GM18861 (cell line): ENCODE measurements around the gene MDFI.

Experiments
- ATAC-seq: cut with Tn5 transposase; IDR thresholded peaks from one replicate; pipeline ENCODE4 v1.9.1; 2021; ENCODE audit not compliant: unreplicated experiment

Gene MDFI

GRCh38 chr6:41633056-41633634 lies 5.1 kb upstream of the MDFI start:
- ATAC-seq, result no peak

DNA sequence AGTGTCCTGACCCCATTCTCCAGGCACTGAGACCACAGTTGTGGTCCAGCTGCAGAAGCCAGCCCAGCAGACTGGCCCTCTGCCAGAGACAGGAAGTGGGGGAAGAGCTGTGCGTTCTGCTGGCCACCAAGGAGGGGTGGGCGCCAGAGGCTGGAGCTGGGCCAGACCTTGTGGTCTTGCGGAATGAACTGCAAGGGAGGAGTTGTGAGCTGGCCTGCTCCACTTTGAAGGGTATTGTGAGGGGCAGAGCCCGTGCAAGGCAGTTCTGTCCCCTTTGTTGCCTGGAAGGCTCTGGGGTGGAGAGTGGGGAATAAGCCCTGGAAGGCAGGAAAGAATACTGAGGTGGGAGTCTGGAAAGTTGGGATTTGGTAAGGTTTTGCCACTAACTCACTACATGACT lies 3.6 kb upstream of the MDFI start:
- ATAC-seq, result no peak

- no peak for ATAC-seq
These were observed 2.9 kb upstream of the MDFI start for GRCh38 chr6:41635365-41635764.

GRCh38 chr6:41636833-41637193 lies 1.5 kb upstream of the MDFI start:
- no peak for ATAC-seq

DNA sequence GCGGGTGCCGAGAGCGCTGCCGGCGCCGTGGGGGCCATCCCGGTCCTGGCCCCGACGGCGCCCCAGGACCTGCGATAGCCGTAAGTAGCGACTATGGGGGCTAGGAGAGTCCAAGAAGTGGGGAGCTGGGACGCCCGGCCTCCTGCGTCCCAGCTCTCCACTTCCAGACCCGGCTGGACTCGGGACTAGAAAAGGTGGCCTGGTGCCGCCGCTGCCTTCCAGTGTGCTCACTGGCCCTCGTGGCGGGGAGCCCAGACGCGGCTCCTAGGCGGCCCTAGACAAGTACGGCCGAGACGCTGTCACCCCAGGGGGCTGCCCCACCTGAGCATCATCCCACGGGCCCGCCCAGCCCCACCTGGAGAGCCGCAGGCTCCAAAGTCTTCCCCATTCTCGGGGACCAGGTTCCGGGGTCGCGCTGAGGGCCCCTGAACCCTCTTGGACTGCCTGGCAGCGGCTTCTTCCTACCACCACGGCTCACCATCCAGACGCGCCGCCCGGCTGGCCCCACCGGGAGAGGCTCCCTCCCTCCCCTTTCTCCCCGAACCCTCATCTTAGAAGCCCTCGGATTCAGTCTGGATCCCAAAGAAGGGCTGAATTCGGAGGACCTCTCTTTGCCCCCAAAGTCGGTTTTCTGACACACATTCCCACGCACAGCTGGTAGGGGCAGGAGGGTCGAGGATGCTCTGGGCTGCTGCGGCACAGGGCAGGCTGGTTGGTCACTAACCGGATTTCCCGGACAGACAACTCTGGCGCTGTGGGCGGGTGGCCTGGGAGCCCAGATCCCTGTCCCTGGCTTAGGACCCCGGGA lies 870 bp upstream of the MDFI start:
- no peak for ATAC-seq

DNA sequence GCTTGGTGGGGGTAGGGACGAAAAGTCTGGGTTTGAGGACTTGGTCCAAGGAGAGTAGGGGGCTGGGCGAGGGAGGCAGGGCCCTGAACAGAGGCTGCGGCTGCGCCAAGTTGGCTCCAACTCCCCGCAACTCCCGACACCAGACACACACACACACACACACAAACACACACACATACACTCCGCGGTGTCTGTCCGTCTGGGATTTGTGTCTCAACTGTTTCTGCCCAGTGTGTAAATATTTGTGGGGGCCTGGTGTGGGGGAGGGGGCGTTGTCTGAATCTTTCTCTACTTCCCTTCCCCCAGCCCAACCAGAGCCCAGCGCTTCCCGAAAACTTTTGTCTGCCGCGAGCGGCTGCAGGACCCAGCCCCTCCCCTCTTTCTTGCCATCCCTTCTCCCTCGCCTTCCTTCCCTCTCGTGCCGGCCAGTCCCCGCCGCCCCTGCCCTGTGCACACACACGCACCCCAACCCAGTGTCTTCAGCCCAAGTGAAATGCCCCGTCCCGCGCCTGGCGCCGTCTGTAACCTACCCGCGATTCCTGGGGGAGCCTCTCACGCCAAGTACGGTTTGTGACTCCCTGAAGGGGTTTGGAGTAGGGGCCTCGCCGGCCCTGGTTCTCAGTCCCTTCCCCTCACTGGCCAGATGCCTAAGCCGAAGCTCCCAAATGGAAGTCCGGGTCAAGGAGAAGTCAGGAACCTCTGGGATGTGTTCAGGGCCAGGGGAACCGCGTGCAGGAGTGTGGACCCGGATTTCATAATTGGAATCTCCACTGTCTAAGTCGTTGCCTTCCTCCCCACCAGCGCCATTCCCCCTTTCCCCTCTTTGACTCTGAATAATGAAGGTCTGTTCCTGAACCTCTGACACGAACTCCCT lies 904 bp downstream of the MDFI start:
- no peak for ATAC-seq

DNA sequence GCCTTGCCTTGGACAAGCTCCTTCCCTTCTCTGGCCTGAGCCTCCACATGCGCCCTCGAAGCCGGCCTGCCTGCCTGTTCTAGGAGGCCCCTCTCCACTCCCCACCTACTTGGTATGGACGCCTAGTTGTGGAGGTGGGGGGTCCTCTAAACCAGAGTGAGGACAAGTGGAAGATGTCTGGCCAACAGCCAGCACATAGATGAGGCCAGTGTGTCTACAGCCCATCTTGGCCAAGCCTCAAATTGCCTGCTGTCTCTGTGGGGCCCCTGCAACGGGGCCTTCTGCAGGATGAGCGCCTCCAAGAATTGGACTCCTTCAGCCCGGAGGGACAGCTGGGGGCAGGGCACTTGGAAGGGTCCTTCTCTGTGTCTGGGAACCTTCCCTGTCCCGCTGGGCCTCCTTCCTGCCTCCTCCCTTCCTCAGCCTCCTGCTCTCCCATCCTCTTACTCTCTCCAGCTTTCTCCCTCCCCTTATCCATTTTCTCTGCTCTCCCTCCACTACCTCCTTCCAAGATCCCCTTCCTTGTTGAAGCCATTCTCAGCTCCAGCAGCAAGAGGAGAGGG lies 1.6 kb downstream of the MDFI start:
- ATAC-seq, result no peak

DNA sequence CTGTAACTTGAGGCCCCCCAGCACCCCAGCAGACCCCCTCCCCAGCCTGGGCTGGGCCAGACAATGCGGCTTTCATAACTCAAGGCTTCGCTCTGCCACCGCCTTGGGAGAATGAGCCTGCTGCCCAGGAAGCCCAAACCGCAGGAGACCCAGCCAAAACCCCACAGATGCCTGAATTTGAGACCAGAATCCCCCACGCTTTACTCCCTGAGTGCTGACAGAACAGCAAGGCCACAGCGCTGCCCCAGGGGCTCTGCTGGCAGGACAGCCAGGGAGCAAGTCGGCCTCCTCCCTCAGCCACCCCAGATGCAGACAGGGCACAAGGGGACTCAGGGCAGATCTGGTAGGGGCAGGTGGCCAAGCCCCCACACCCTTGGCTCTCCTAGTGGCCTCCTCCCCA lies 2.2 kb downstream of the MDFI start:
- no peak for ATAC-seq

DNA sequence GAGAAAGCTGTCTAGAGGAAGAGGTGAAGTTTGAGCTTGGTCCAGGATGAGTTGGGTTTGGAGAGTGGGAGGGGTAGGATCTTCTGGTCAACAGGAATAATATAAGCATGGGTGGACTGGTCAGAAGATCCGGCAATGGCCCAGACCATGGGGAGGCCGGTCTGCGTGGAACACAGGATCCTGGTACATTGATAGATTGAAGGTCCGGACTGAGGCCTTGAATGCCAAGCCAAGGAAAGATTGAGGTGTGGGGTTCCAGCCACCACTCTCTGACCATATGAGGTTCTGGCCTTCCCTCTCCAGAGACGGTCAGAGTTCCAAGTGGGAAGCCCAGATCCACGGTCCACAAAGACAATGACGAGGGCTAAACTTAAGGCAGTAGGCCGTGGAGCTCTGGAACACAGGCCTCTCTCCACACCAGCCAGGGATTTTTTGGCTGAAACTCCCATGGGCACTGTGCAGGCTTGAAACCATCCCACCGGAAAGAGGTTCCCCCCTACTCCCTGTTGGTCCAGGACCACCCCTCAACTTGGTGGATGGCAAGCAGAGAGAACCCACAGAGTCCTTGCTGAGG lies 3.2 kb downstream of the MDFI start:
- no peak for ATAC-seq

DNA sequence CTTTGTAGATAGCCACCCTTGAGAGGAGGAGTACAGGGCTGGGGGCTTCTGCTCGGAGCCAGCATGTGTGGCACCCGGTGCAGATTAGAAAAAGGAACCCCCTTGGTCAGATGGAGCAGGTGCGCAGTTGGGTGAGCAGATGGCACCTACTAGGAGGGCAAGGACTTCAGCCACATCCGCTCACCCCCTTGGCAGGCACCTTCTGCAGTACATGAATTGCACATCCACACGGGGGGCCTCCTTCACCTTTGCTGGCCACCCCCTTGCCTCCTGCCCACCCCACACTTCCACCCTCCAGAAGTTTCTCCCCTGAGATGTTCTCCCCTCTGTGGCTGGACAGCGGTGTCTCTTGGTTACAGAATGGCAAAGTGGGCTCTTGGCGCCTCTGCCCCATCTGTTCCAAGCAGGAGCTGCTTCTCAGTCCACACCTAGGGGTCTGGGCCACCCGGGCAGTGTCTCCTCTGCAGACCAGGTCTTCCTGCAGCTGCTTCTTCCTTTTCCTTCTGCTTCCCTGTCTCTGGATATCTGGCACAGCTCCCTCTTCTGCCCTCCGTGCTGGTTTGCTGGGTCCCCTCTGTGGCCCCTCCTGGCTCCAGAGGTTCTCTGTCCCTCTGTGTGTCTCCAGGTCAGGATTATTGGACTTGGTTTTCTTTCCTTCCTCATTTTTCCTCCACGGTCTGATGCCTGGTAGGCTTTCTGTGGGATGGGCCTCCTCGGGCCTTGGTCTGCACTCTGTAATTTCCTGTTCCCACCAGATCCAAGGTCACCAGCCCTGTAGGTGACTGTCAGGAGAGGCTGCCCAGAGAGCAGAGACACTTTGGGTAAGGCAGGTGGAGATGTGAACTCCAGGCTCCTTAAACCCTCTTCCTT lies 4.1 kb downstream of the MDFI start:
- no peak for ATAC-seq

- ATAC-seq, result no peak
These were observed 5.0 kb downstream of the MDFI start for GRCh38 chr6:41642960-41643898.

DNA sequence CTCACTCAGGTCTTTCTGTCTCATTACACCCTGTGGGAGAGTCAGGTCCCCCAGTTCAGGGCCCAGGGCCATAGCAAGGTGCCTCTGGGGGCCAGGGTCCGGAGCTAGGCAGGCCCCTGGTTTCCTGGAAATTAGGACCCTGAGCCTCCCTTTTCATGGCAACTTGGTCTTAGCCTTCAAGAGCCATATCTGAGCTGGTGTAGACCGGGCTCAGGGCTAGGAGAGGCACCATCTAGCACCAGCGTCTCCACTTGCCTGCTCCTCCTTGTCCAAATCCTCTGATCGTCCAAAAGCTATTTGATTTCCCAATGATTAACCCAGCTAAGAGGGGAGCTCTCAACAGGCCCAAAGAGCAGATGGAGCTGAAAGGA lies 5.6 kb downstream of the MDFI start:
- ATAC-seq, result no peak

DNA sequence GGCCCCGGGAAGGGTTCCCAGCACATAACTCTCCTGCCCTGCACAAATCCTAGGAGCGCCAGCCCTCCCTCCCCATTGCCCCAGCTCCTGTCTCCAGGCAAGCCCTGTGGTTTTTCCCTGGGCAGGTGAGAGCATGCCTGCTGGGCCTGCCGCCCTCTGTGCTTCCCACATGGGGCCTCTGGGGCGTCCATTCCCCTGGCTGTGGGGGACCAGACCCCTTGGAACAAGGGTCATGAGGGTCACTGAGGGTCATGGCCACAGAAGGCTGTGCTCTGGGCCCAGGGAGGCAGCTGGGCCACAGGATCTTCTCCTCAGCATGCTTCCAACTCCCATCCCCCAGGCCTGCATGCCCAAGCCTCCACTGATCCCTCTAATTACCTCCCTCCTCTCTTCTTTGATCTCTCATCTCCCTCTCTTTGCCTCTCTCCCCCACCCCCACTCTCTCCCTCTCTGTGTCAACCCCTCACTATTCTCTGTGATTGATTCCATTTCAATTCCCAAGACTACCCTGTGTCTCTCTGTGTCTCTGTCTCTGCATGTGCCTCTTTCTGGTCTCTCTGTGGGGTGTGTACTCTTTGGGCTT lies 6.1 kb downstream of the MDFI start:
- ATAC-seq, result no peak

- no peak for ATAC-seq
These were observed 6.8 kb downstream of the MDFI start for GRCh38 chr6:41645007-41645618.

DNA sequence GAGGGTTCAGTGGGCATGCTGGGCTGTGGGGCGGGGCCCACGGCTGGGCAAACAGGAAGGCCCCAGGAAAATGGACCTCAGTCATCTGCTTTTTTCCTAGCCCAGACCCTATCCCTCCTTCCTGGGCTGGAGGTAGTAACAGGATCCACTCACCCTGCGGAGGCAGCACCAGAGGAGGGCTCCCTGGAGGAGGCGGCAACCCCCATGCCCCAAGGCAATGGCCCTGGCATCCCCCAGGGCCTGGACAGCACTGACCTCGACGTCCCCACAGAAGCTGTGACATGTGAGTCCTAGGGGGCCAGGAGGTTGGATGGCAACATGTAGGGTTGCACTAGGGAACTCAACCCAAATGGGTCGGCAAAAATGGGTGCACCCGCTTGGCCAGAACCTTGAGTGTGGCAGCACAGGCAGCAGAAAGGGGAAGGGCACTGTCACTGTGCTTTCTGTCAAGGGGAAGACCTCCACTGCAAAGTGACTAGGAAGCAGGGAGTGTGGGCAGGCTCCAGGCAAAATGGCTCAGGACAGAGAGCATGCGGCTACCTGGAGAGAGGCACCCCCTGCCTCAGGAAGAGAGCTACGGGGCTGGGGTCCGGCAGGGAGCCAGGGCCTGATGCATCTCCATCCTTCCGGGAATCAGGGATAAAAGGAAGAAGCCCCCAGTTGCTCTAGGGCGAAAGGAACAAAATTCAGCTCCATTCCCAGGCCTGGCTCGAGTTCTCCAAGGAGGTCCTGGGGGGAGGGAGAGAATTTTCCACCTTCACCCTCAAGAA lies 7.9 kb downstream of the MDFI start:
- no peak for ATAC-seq

- ATAC-seq, result no peak
These were observed 8.8 kb downstream of the MDFI start for GRCh38 chr6:41647061-41647511.

- ATAC-seq, result no peak
These were observed 9.9 kb downstream of the MDFI start for GRCh38 chr6:41648070-41648585.
